OCI-M2 (cell line): ENCODE results near the gene PHACTR1.

Experiments used
- DNase-seq: peaks from one replicate; lab custom pipeline; 2025; ENCODE audit not compliant: unreplicated experiment; lab: John Stamatoyannopoulos, UW

Gene PHACTR1

DNA sequence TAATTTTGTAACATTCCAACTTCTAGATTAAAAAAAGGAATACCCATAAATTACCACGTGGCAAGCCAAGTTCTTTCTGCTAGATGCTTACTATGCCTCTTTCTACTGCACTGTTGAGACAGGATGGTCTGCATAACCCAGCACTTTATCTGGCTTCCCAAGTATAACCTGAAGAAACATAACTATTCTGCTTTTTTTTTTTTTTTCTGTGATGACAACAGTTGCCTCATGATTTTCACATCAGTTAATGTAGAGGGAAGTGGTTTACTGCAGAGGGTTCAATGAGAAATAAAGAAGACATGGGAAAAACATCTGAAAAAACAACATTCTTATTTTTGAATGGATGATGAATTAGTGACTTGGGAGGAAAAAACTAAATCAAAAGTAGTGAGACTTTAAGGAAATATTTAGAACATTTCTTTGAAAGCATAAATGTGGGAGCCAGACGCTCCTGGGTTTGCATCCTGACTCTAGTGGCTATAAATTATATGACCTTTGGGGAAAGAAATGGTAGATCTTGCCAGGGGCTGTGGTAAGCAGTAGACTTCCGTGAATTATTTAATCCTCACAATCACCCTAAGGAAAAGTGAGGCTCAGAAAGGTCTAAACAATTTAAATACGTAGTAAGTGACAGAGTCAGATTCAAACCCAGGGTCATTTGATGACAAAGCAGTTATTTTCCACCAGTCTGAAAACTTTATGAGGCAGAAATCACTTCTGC lies 230.7 kb downstream of the PHACTR1 start:
- DNase-seq: no peak

DNA sequence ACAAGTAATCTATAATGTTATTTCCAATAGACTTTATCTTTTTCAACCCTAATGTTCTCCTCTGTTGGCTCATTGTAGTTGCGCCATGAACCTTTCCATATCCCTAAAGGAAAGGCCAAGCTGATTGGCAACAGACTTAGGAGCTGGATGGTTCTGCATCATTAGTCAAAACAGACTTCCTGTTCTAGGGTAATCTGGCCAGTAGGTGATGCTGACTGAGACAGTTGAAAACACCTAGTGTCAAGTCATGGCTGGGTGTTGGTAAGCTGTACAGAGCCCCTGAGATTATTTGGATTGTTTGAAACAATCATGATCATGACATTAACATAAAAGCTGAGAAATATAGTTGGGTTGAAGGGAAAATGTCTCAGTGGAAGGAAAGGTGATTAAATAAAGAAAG lies 231.4 kb downstream of the PHACTR1 start:
- DNase-seq: no peak

DNA sequence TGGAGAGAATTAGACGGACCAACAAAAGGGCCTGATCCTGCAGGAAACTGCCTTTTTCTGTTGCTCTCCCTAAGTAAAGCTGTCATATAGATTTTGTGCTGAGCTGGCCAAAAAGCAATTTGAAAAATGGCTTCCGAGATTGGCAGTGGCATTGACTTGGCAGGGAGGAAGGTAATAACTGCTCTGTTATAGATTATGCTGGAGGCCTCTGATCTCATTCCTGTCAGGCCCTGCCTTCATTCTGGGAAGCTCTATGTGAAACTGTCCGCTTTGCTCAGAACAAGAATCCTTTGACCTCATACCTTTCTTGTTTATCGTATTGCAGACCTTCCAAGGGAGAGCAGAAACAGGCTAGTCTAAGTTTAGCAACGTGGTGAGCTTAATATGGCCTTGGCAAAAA lies 234.4 kb downstream of the PHACTR1 start:
- DNase-seq: no peak

GRCh38 chr6:12951415-12951814 lies 234.8 kb downstream of the PHACTR1 start:
- no peak for DNase-seq

- no peak for DNase-seq
These were observed 235.8 kb downstream of the PHACTR1 start for GRCh38 chr6:12952318-12952717.

- DNase-seq: no peak
These were observed 239.4 kb downstream of the PHACTR1 start for GRCh38 chr6:12955956-12956355.

DNA sequence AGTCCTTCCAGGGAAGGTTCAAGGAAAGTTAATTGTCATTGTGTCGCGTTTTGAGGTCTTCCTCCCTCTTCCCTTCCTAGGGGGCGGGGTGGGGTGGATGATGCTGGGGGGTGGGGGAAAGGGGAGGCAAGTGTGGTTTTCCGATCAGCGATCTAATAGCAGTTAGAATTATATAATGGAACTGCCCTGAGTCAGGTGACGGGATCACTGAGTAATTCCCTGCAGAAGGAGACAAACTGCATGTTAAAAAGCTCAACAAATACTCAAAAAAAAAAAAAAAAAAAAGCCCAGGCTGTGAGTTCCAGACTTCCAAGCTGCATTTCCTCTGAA lies 240.4 kb downstream of the PHACTR1 start:
- DNase-seq: no peak

DNA sequence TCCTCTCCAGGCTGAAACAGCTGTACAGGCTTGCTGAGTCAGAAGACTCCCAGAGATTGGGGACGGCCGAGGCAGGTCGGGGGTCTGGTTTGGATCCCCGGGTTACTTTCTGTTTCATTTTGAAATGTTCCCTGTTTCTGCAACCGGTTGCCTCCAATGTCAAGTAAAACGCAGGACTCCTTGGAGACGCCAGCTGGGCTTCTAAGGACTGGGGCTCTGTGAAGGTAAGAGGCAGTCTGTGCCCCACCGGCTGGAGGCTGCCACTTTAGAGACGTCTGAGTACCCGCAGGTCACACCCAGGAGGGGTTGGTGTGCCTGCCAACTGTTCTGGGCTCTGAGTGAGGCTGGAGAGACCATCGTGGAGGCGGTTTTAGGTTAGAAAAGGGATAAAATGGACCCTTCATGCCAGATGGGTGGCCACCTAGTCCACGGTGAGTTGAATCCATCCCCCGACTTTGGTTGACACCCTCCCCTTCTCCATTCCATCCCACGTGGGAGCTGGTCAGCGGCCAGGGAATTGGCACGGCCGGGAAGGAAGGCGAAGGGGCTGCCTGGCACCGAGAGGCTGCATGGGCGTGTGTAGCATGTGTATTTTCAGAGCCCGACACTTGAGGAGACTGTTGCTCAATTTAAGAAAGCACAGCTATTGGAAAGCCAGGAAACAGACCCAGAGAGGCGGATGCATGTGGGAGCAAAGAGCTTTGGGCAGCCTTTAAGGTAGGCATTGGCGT lies 240.9 kb downstream of the PHACTR1 start:
- peak; percentile 46 for DNase-seq

GRCh38 chr6:12958052-12958706 lies 241.6 kb downstream of the PHACTR1 start:
- no peak for DNase-seq

DNA sequence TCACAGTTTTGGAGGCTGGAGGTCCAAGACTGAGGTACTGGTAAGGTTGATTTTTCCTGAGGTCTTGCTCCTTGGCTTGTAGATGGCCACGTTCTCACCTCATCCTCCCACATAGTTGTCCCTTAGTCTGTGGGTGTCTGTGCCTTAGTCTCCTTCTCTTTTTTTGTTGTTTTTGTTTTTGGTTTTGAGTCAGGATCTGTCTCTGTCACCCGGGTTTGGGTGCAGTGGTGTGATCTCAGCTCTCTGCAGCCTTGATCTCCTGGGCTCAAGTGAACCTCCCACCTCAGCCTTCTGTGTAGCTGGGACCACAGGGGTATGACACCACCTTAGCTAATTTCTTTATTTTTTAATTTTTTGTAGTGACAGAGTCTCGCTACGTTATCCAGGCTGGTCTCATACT lies 245.2 kb downstream of the PHACTR1 start:
- no peak for DNase-seq

DNA sequence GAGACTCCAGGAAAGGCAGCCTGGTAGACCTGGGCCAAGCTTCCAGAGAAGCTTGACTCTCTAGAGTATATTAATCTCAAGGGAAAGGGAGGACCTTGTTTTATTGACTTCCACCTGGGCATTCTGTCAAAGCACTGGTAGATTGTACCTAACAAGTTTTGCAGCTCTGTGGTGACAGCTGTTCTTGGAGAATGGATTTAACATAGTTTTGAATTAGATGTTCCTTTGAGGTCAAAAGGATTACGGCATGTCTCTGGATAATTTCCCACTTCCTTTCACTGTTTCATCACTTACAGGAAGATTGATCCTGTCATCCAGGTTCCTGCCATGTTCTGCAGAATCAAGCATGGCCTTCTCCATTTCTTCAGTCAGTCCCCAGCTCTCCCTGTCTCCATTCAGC lies 246.0 kb downstream of the PHACTR1 start:
- no peak for DNase-seq

DNA sequence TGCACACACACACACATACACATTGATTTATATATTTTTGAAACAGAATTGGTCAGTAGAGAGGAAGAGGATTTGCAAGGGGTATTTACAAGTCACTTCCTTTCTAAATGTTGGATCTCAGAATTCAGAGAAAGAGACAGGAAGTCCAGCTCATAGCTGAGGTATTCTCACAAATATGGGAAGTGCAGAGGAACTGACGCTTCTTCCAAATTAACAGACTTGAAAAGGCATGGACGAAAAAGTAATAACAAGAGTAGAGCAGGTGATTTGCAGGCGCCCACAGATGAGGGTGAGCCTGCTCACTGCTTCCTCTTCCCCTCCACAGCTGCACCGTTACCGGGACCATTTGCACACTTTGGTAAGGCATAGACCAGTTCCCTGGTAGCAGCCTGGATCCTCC lies 246.4 kb downstream of the PHACTR1 start:
- no peak for DNase-seq

- DNase-seq: no peak
These were observed 247.0 kb downstream of the PHACTR1 start for GRCh38 chr6:12963567-12963966.

GRCh38 chr6:12967686-12968085 lies 251.1 kb downstream of the PHACTR1 start:
- no peak for DNase-seq

- no peak for DNase-seq
These were observed 251.7 kb downstream of the PHACTR1 start for GRCh38 chr6:12968290-12968689.

GRCh38 chr6:12968839-12969558 lies 252.4 kb downstream of the PHACTR1 start:
- no peak for DNase-seq

- no peak for DNase-seq
These were observed 253.4 kb downstream of the PHACTR1 start for GRCh38 chr6:12969966-12970365.

- no peak for DNase-seq
These were observed 256.8 kb downstream of the PHACTR1 start for GRCh38 chr6:12973386-12973785.

DNA sequence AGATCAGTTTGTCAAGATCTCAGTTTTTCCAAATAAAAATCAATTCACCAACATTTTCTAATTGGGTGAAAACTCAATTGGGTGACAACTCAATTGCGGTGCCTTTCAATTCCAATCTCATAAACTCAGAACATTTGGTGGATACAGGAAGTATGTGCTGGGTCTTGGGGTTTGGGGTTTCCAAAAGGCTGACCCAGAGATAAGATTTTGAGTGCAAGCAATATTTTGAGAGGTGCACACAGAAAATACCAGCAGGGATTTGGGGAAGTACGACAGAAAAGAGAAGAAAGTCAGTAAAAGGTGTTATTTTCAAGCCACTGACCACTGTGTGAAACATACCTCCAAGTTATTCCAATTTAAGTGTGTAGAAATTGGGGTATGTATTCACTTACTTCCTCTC lies 258.0 kb downstream of the PHACTR1 start:
- DNase-seq: no peak

- no peak for DNase-seq
These were observed 259.8 kb downstream of the PHACTR1 start for GRCh38 chr6:12976366-12976765.

DNA sequence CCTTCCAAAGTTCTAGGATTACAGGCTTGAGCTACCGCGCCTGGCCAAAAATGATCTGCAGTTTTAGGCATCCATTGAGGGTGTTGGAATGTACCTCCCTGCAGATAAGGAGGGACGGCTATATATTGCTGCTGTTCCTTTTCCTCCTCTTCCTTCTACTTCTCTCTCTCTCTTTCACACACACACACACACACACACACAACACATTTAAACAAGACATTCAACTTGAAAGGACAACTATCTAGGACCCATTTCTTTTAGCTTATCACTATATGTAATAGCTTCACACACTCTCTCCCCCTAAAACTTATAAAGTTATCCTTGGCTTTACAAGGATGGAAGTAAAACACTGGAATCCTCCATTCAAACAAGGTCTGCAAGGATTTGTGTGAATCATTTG lies 260.6 kb downstream of the PHACTR1 start:
- no peak for DNase-seq

GRCh38 chr6:12977806-12978205 lies 261.2 kb downstream of the PHACTR1 start:
- no peak for DNase-seq
